Endothelial cell of umbilical vein (primary cell): ENCODE measurements around the gene CEP162. TPM values are rescaled to one million over a fixed set of nuclear protein-coding genes. Genes with fewer than 3 reads are reported as not detected.
"Not testable (repeated sequence)": the region's sequence is repeated elsewhere in the genome, so short reads cannot be mapped to it uniquely, and the experiment has no call there.

ENCODE experiments used
- BruUV-seq: library from RNA; stranded (reverse); fragments of 400-500 nt; replicated peaks from 2 replicates; lab custom pipeline; 2021; lab: Mats Ljungman, UMichigan
- CTCF ChIA-PET: fragments of 300-600, 350-600 bp; sonication (Branson Sonifier 250); formaldehyde crosslinking; loops from one replicate; lab custom pipeline; 2021; ENCODE audit warnings: antibody characterized with exemption, inconsistent platforms; lab: Charles Lee
- POLR2A ChIA-PET: fragments of 300-600, 350-600 bp; sonication (Branson Sonifier 250); formaldehyde crosslinking; loops from one replicate; lab custom pipeline; 2021; ENCODE audit warnings: antibody characterized with exemption, inconsistent platforms; lab: Charles Lee
- DNase-seq: peaks from one replicate; pipeline ENCODE4 v3.0.0-alpha.2; 2011; ENCODE audit warnings: low read depth, low spot score
- FAIRE-seq: peaks from 2 replicates; lab custom pipeline; 2011; peaks lifted over from hg19 to GRCh38; lab: Jason Lieb, UNC
- H2AFZ ChIP-seq: 2 replicates; pipeline ENCODE4 v1.6.0; 2012; ENCODE audit warnings: low read depth, low read length, control low read depth, inconsistent platforms
- H3K27ac ChIP-seq: 2 replicates; pipeline ENCODE4 v1.5.1; 2011; ENCODE audit warnings: low read depth, mild to moderate bottlenecking, control low read depth, low read length, moderate library complexity; ENCODE audit not compliant: insufficient read depth
- H3K27me3 ChIP-seq, 2 experiments: 2 replicates each; pipeline versions ENCODE4 v1.6.0 to v1.6.1; 2011; ENCODE audit warnings: low read length in 2 of 2, mixed read lengths in 1 of 2; ENCODE audit not compliant: control insufficient read depth in 2 of 2, insufficient read depth in 2 of 2
- H3K36me3 ChIP-seq, 2 experiments: 2 replicates in 1 of 2; 3 replicates in 1 of 2; pipeline ENCODE4 v1.5.1; 2011; ENCODE audit warnings: low read length in 2 of 2, mild to moderate bottlenecking in 1 of 2, moderate library complexity in 1 of 2; ENCODE audit not compliant: control insufficient read depth in 2 of 2, insufficient read depth in 2 of 2; ENCODE audit errors: extremely low read depth in 1 of 2
- H3K4me1 ChIP-seq: 3 replicates; pipeline ENCODE4 v1.5.1; 2011; ENCODE audit warnings: mild to moderate bottlenecking, low read length; ENCODE audit not compliant: control insufficient read depth, insufficient read depth; ENCODE audit errors: extremely low read depth
- H3K4me2 ChIP-seq: 2 replicates; pipeline ENCODE4 v1.6.1; 2011; ENCODE audit warnings: low read length, control low read depth, mixed read lengths; ENCODE audit not compliant: insufficient read depth
- H3K4me3 ChIP-seq, 3 experiments: fragments of 200-600 bp in 1 of 3; sonication (generic), shearing (Covaris generic) in 1 of 3; replicated peaks in 1 of 3; 2 replicates each; pipeline ENCODE4 v1.5.1; 2011 to 2016; ENCODE audit warnings: control low read depth in 3 of 3, low read length in 3 of 3, mild to moderate bottlenecking in 2 of 3, inconsistent platforms in 1 of 3, low read depth in 1 of 3, moderate library complexity in 1 of 3; ENCODE audit not compliant: insufficient read depth in 1 of 3
- H3K79me2 ChIP-seq: 2 replicates; pipeline ENCODE4 v1.6.0; 2012; ENCODE audit warnings: low read length, inconsistent platforms; ENCODE audit not compliant: control insufficient read depth, insufficient read depth
- H3K9ac ChIP-seq: replicated peaks from 2 replicates; pipeline ENCODE3; 2011; ENCODE audit warnings: low read length, control low read depth; ENCODE audit not compliant: insufficient read depth; ENCODE audit errors: extremely low read depth
- H3K9me1 ChIP-seq: replicated peaks from 3 replicates; pipeline ENCODE4 v1.6.0; 2011; ENCODE audit warnings: mild to moderate bottlenecking, low read length; ENCODE audit not compliant: control insufficient read depth, insufficient read depth; ENCODE audit errors: extremely low read depth
- H3K9me3 ChIP-seq: replicated peaks from 2 replicates; pipeline ENCODE4 v1.5.1; 2012; ENCODE audit warnings: low read length, inconsistent platforms; ENCODE audit not compliant: control insufficient read depth, insufficient read depth
- H4K20me1 ChIP-seq: replicated peaks from 2 replicates; pipeline ENCODE3; 2011; ENCODE audit warnings: mild to moderate bottlenecking, low read length; ENCODE audit not compliant: control insufficient read depth, insufficient read depth; ENCODE audit errors: extremely low read depth
- EZH2 ChIP-seq: IDR thresholded peaks from 2 replicates; pipeline ENCODE4 v1.6.1; 2012; ENCODE audit warnings: borderline replicate concordance, low read depth, mild to moderate bottlenecking, moderate library complexity, low read length, inconsistent platforms; ENCODE audit not compliant: severe bottlenecking
- FOS ChIP-seq: IDR thresholded peaks from 2 replicates; pipeline ENCODE4 v1.6.1; 2011; ENCODE audit warnings: mild to moderate bottlenecking, low read length, moderate library complexity, borderline replicate concordance; ENCODE audit not compliant: insufficient read depth
- GATA2 ChIP-seq: IDR thresholded peaks from 2 replicates; pipeline ENCODE4 v1.7.0; 2011; ENCODE audit warnings: low read depth, mild to moderate bottlenecking, moderate library complexity, mixed read lengths, low read length; ENCODE audit not compliant: insufficient read length, insufficient read depth
- JUN ChIP-seq: IDR thresholded peaks from 2 replicates; pipeline ENCODE4 v1.6.1; 2011; ENCODE audit warnings: borderline replicate concordance, low read depth; ENCODE audit not compliant: insufficient read length, insufficient read depth
- MYC ChIP-seq: IDR thresholded peaks from one replicate; pipeline ENCODE4 v1.6.1; 2011; ENCODE audit warnings: mild to moderate bottlenecking, low read depth, low read length
- POLR2A ChIP-seq: IDR thresholded peaks from 2 replicates; pipeline ENCODE4 v1.6.1; 2012; ENCODE audit warnings: low read depth, mild to moderate bottlenecking, control low read depth, low read length
- POLR2AphosphoS5 ChIP-seq: IDR thresholded peaks from 2 replicates; pipeline ENCODE4 v1.6.1; 2012; ENCODE audit warnings: low read depth, mild to moderate bottlenecking, control low read depth, low read length, moderate library complexity; ENCODE audit not compliant: insufficient read depth
- dilution Hi-C: fragments of 300-500 bp; cut with MboI; formaldehyde crosslinking; loops from one replicate; pipeline ENCODE4 v1.15.0; 2019; ENCODE audit warnings: low sequenced_read_pairs; ENCODE audit not compliant: extremely low pct_ligation_motif_present
- intact Hi-C: fragments of 100-400 bp; cut with micrococcal nuclease; formaldehyde crosslinking; loops from one replicate; pipeline ENCODE4 v1.10.0; 2022
- polyA plus RNA-seq, 4 experiments: library from polyadenylated mRNA; depleted of rRNA in 3 of 4; stranded (reverse) in 3 of 4; unstranded in 1 of 4; fragments of >200 nt; gene quantifications; 2 replicates each; pipeline versions ENCODE4 v1.2.1 to v1.2.3, GENCODE V29; 2011 to 2012; ENCODE audit warnings: missing spikeins in 1 of 4
- total RNA-seq: library from RNA; stranded (reverse); gene quantifications from 2 replicates; pipeline ENCODE4 v1.2.3, GENCODE V29; 2021
- TF ChIP-seq, protein P1 (sequence below): IDR thresholded peaks from 2 replicates; pipeline ENCODE4 v1.6.1; 2011; ENCODE audit not compliant: insufficient read depth, insufficient read length
- TF ChIP-seq, protein P2 (sequence below), 2 donors: IDR thresholded peaks; 1 replicate in 1 of 2; 2 replicates in 1 of 2; pipeline ENCODE4 v1.5.1; 2011; ENCODE audit warnings: low read length in 2 of 2, mild to moderate bottlenecking in 2 of 2, moderate library complexity in 2 of 2, control low read depth in 1 of 2, inconsistent platforms in 1 of 2, low read depth in 1 of 2; ENCODE audit not compliant: insufficient read depth in 1 of 2; ENCODE audit errors: extremely low read depth in 1 of 2

The CEP162 gene
- total and polyA plus RNA-seq, 2 donors (not counting 3 experiments of a cell fraction or from before 2014, with no cell fraction given) = 0.79 to 10.8 TPM

GRCh38 chr6:84105215-84105924, 122.1 kb downstream of the CEP162 start:
- H3K9ac ChIP-seq, H3K4me1 ChIP-seq, H3K36me3 ChIP-seq, H2AFZ ChIP-seq, BruUV-seq, dilution Hi-C loops, H3K9me3 ChIP-seq, H3K4me3 ChIP-seq, H4K20me1 ChIP-seq, H3K9me1 ChIP-seq, intact Hi-C loops, H3K27me3 ChIP-seq, H3K4me2 ChIP-seq, POLR2A ChIA-PET, H3K79me2 ChIP-seq, H3K27ac ChIP-seq: not testable (repeated sequence)
- CTCF ChIA-PET = interaction anchor here (1.3 kb wide), 1 partner anchor 11 kb away, joined by 4 read pairs; no protein-coding TSS in a partner anchor
- FAIRE-seq (peak; percentile 62), DNase-seq (peak; percentile 15)
- TF ChIP-seq FOS (peak; percentile 81), GATA2 (peak; percentile 55)

DNA sequence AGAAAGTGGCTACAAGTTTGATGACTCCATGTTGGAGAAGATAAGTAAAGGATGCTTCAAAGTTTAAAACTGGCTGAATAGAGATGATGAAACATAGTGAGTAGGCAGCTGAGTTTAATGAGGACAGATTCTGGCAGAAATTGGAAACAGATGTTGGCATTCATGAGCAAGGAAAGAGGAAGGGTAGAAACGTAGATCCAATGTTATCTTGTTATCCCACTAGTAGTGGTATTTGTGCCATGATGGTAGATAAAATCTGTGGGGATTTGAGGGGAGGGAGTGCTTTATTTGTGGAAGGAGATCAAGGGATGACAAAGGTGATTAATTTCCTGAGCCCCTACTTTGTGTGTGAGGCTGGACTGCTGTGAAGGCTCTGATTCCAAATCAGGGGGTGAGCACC, 124.4 kb downstream of the CEP162 start:
- DNase-seq = no peak

More for the DNA sequence above, 124.4 kb downstream of the CEP162 start:
- Histone ChIP-seq H3K9ac (no peak overlapping the region), H2AFZ (no peak overlapping the region), H3K9me1 (no peaks in the 10 kb centered on the region), H3K27me3 (peaks cover 0 to 2% of the 10 kb centered on the region in 2 experiments), H3K9me3 (no peaks in the 10 kb centered on the region), H3K4me1 (no peaks in the 10 kb centered on the region), H3K27ac (no peak overlapping the region), H3K36me3 (no peaks in the 10 kb centered on the region), H3K79me2 (no peaks in the 10 kb centered on the region), H3K4me3 (no peak overlapping the region), H3K4me2 (no peak overlapping the region), H4K20me1 (no peaks in the 10 kb centered on the region)
- dilution Hi-C loops (no loop called here), intact Hi-C loops (no loop called here)
- ChIA-PET POLR2A (no interaction called here), CTCF (interaction anchor here (1.4 kb wide), 1 partner anchor 20 kb away, joined by 4 read pairs; no protein-coding TSS in a partner anchor)
- no TSS peak for BruUV-seq
- no peak for TF ChIP-seq JUN
- no peak for TF ChIP-seq POLR2AphosphoS5
- no peak for TF ChIP-seq POLR2A
- no peak for TF ChIP-seq EZH2
- TF ChIP-seq, protein P1, sequence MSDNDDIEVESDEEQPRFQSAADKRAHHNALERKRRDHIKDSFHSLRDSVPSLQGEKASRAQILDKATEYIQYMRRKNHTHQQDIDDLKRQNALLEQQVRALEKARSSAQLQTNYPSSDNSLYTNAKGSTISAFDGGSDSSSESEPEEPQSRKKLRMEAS = no peak
- no peak for TF ChIP-seq GATA2
- no peak for TF ChIP-seq FOS
- no peak for TF ChIP-seq MYC
- TF ChIP-seq, protein P2, sequence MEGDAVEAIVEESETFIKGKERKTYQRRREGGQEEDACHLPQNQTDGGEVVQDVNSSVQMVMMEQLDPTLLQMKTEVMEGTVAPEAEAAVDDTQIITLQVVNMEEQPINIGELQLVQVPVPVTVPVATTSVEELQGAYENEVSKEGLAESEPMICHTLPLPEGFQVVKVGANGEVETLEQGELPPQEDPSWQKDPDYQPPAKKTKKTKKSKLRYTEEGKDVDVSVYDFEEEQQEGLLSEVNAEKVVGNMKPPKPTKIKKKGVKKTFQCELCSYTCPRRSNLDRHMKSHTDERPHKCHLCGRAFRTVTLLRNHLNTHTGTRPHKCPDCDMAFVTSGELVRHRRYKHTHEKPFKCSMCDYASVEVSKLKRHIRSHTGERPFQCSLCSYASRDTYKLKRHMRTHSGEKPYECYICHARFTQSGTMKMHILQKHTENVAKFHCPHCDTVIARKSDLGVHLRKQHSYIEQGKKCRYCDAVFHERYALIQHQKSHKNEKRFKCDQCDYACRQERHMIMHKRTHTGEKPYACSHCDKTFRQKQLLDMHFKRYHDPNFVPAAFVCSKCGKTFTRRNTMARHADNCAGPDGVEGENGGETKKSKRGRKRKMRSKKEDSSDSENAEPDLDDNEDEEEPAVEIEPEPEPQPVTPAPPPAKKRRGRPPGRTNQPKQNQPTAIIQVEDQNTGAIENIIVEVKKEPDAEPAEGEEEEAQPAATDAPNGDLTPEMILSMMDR (IDR thresholded peaks at IDR 0.05; ENCODE audit: extremely low read depth in 1 of 2, insufficient read depth in 1 of 2, low read depth in 1 of 2, low read length in 2 of 2) = no peak
- FAIRE-seq = no peak
